OCI-LY7 (cell line): Measurements from ENCODE around the gene DSG2. TPM values are rescaled to one million over a fixed set of nuclear protein-coding genes. Genes with fewer than 3 reads are reported as not detected.

ENCODE experiments used
- BruUV-seq: library from RNA; stranded (reverse); fragments of 400-500 nt; replicated peaks from 2 replicates; lab custom pipeline; 2021; lab: Mats Ljungman, UMichigan
- CTCF ChIA-PET: fragments of 300-600 bp; sonication (Branson Sonifier 250); formaldehyde crosslinking; loops from one replicate; lab custom pipeline; 2022; ENCODE audit warnings: antibody characterized with exemption; ENCODE audit not compliant: unreplicated experiment; lab: Charles Lee
- POLR2A ChIA-PET: fragments of 300-600 bp; sonication (Branson Sonifier 250); formaldehyde crosslinking; loops from one replicate; lab custom pipeline; 2022; ENCODE audit warnings: antibody characterized with exemption; lab: Charles Lee
- DNase-seq: peaks from one replicate; pipeline ENCODE4 v3.0.0-alpha.2; 2015; ENCODE audit warnings: low spot score
- H2AFZ ChIP-seq: fragments of 200-600 bp; sonication (generic), shearing (Covaris generic); 2 replicates; pipeline ENCODE4 v1.6.1; 2014; ENCODE audit warnings: mild to moderate bottlenecking, antibody characterized with exemption, low read length, moderate library complexity
- H3K27ac ChIP-seq: fragments of 200-600 bp; sonication (generic); 2 replicates; pipeline ENCODE4 v1.5.1; 2014; ENCODE audit warnings: mixed run types, low read depth, mild to moderate bottlenecking, moderate library complexity, low read length, inconsistent platforms; ENCODE audit not compliant: poor library complexity, severe bottlenecking
- H3K36me3 ChIP-seq: fragments of 200-600 bp; sonication (generic); 2 replicates; pipeline ENCODE4 v1.6.1; 2014; ENCODE audit warnings: mild to moderate bottlenecking, antibody characterized with exemption, low read length, moderate library complexity, mixed read lengths; ENCODE audit not compliant: insufficient read depth
- H3K4me1 ChIP-seq: fragments of 200-600 bp; sonication (generic); 2 replicates; pipeline ENCODE4 v1.5.1; 2014; ENCODE audit warnings: mild to moderate bottlenecking, low read length; ENCODE audit not compliant: insufficient read depth, poor library complexity, severe bottlenecking
- H3K4me2 ChIP-seq: fragments of 200-600 bp; sonication (generic); 2 replicates; pipeline ENCODE4 v1.6.1; 2014; ENCODE audit warnings: mild to moderate bottlenecking, low read length
- H3K4me3 ChIP-seq: fragments of 200-600 bp; sonication (generic); 2 replicates; pipeline ENCODE4 v1.5.1; 2014; ENCODE audit warnings: mild to moderate bottlenecking, low read depth, low read length; ENCODE audit not compliant: poor library complexity, severe bottlenecking
- H3K79me2 ChIP-seq: fragments of 200-600 bp; sonication (generic); 2 replicates; pipeline ENCODE4 v1.6.1; 2016; ENCODE audit warnings: low read depth, mild to moderate bottlenecking, low read length, moderate library complexity, mixed read lengths; ENCODE audit not compliant: insufficient read depth
- H3K9me2 ChIP-seq: fragments of 200-600 bp; sonication (generic); 2 replicates; pipeline ENCODE4 v1.6.1; 2016; ENCODE audit warnings: mild to moderate bottlenecking, low read length, mixed read lengths; ENCODE audit not compliant: insufficient read depth
- H3K9me3 ChIP-seq: fragments of 200-600 bp; sonication (generic); 2 replicates; pipeline ENCODE4 v1.6.1; 2014; ENCODE audit warnings: mild to moderate bottlenecking, mixed run types, low read length, mixed read lengths
- H4K20me1 ChIP-seq: fragments of 200-600 bp; sonication (generic); 2 replicates; pipeline ENCODE4 v1.6.1; 2014; ENCODE audit warnings: mild to moderate bottlenecking, antibody characterized with exemption, low read length, moderate library complexity, mixed read lengths; ENCODE audit not compliant: insufficient read depth
- EZH2phosphoT487 ChIP-seq: fragments of 200-600 bp; sonication (generic); IDR thresholded peaks from 2 replicates; pipeline ENCODE4 v1.6.1; 2018; ENCODE audit warnings: low read depth, borderline replicate concordance, mild to moderate bottlenecking, mixed run types, antibody characterized with exemption, low read length, moderate library complexity, mixed read lengths
- intact Hi-C: fragments of 100-400 bp; cut with micrococcal nuclease; formaldehyde crosslinking; loops from one replicate; pipeline ENCODE4 v1.10.0; 2022; ENCODE audit not compliant: unreplicated experiment
- total RNA-seq, 2 experiments: library from RNA; depleted of rRNA in 1 of 2; stranded (reverse); fragments of >200 nt in 1 of 2; shearing (Covaris generic) in 1 of 2; gene quantifications; 2 replicates each; pipeline ENCODE4 v1.2.3, GENCODE V29; 2014 to 2022
- TF ChIP-seq, protein P1 (sequence below): fragments of 200-600 bp; sonication (generic); conservative IDR thresholded peaks from 2 replicates; pipeline ENCODE4 v1.5.1; 2014; ENCODE audit warnings: mild to moderate bottlenecking, antibody characterized with exemption, low read length, moderate library complexity, mixed read lengths

DSG2 gene
- total RNA-seq, 2 experiments from 2014 or later: not detected

DNA sequence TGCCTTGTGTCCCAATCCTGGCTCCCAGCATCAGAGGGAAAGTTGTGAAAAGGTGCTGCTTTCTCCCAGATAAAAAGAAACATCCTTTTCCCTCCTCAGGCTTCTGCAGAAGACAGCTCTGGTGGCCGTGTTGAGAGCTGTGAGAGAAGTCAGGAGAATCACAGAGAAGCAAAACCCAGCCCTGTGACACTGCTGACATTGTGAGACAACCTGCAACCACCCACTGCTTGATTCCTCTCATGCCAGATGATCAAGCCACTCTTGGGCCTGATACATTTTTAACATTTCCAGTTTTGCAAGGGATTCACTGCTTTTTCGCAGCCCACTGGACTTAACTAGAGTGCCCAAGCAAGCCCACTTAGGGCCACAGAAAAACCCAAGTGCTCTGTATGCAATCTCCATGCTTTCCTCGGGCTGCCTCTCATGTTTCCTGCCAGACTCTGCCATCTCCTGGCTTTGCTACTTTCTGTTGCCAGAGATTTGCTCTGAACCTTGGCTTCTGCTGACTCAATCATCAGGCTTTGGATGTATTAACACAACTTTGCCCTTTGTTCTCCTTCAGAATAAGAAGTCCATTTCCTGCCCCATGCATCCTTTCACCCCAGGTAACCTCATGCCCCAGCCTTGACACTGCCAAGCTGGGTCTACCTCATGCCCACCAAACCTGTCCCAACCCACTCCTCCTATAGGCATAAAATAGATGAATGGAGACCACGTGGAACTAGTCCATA lies 68.8 kb downstream of the DSG2 start:
- ChIA-PET CTCF (no interaction called here), POLR2A (no interaction called here)
- no TSS peak for BruUV-seq
- no peaks in the 10 kb centered on the region for H3K36me3 ChIP-seq
- no peaks in the 10 kb centered on the region for H3K9me3 ChIP-seq
- no peak overlapping the region for H3K4me2 ChIP-seq
- no peaks in the 10 kb centered on the region for H3K9me2 ChIP-seq
- H3K79me2 ChIP-seq: no peaks in the 10 kb centered on the region
- H2AFZ ChIP-seq: peak overlapping the region; percentile 57; the same call in 1 of the 2 replicates
- no peaks in the 10 kb centered on the region for H4K20me1 ChIP-seq
- intact Hi-C loops: no loop called here
- H3K27ac ChIP-seq: no peak overlapping the region
- H3K4me3 ChIP-seq: no peak overlapping the region
- TF ChIP-seq, protein P1, sequence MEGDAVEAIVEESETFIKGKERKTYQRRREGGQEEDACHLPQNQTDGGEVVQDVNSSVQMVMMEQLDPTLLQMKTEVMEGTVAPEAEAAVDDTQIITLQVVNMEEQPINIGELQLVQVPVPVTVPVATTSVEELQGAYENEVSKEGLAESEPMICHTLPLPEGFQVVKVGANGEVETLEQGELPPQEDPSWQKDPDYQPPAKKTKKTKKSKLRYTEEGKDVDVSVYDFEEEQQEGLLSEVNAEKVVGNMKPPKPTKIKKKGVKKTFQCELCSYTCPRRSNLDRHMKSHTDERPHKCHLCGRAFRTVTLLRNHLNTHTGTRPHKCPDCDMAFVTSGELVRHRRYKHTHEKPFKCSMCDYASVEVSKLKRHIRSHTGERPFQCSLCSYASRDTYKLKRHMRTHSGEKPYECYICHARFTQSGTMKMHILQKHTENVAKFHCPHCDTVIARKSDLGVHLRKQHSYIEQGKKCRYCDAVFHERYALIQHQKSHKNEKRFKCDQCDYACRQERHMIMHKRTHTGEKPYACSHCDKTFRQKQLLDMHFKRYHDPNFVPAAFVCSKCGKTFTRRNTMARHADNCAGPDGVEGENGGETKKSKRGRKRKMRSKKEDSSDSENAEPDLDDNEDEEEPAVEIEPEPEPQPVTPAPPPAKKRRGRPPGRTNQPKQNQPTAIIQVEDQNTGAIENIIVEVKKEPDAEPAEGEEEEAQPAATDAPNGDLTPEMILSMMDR: no peak
- no peak for TF ChIP-seq EZH2phosphoT487
- peaks cover 6% of the 10 kb centered on the region for H3K4me1 ChIP-seq
- no peak for DNase-seq

DNA sequence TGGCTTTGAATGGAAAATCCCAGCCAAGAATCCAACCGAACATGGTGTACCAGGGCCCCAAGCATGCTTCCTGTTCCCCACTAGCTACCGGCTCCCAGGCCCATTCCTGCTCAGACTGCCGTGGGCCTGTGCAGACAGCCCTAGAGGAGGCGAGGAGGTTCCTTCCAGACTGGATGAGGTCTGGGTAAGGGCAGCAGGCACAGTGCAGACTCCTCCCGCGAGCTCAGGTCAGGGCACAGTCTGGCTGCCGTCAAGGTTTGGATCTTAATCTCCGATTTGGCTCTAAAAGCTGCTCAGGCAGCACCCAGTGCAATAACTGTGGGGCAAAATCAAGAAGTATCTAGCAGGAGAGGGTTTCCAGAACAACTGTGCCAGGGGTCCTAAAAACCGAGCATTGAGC lies 74.4 kb downstream of the DSG2 start:
- ChIA-PET POLR2A (no interaction called here), CTCF (no interaction called here)

More for the DNA sequence above, 74.4 kb downstream of the DSG2 start:
- Histone ChIP-seq H3K4me1 (peaks cover 56% of the 10 kb centered on the region), H3K4me2 (no peak overlapping the region), H3K36me3 (no peaks in the 10 kb centered on the region), H3K4me3 (no peak overlapping the region), H3K79me2 (no peaks in the 10 kb centered on the region), H3K9me2 (no peaks in the 10 kb centered on the region), H4K20me1 (no peaks in the 10 kb centered on the region), H3K27ac (no peak overlapping the region), H3K9me3 (no peaks in the 10 kb centered on the region), H2AFZ (peak overlapping the region; percentile 50; the same call in 1 of the 2 replicates)
- DNase-seq: no peak
- intact Hi-C loops: no loop called here
- no peak for TF ChIP-seq EZH2phosphoT487
- TF ChIP-seq, protein P1: no peak
- no TSS peak for BruUV-seq
